Measurements from ENCODE around the gene GPC4.
"Not testable (repeated sequence)": the region's sequence is repeated elsewhere in the genome, so short reads cannot be mapped to it uniquely, and the experiment has no call there.

Gene GPC4

DNA sequence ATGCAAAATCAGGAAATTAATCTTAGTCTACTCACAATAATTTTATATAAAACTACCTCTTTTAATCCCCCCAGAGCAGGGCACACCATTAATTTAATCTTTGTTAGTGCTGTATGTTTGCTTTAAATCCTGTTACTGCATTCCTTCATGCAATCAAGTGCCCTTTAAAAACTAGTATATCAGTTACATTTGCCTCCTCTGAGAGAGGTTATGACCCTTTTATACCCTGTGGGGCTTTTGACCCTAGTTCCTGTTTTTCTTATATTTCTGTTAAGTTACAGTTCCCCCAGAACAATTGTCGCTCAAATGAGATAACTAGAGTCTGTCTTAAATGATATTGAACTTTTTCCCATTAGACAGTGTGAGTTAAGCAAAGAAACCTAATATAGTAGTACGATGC, 46.2 kb downstream of the GPC4 start:
- no peak for DNase-seq (ENCODE audit: low read depth in 4 of 4, low spot score in 1 of 4)

DNA sequence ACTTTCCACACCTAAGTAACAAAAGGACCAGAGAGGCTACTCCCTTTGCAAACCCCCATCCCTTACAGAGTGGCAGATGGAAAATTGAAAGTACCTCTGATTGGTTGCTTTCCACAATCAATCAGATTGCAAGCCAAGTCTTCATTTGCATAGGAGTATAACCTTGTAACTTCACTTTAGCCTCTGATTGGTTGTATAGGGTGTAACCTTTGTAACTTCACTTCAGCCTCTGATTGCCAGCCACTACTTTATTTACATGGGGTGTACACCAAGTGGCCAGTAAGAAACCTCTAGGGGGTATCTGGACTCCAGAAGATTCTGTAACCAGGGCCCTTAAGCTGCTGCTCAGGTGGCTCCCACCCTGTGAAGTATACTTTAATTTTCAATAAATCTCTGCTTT, 48.6 kb downstream of the GPC4 start:
- DNase-seq (ENCODE audit: low read depth in 4 of 4, low spot score in 1 of 4): no peak

DNA sequence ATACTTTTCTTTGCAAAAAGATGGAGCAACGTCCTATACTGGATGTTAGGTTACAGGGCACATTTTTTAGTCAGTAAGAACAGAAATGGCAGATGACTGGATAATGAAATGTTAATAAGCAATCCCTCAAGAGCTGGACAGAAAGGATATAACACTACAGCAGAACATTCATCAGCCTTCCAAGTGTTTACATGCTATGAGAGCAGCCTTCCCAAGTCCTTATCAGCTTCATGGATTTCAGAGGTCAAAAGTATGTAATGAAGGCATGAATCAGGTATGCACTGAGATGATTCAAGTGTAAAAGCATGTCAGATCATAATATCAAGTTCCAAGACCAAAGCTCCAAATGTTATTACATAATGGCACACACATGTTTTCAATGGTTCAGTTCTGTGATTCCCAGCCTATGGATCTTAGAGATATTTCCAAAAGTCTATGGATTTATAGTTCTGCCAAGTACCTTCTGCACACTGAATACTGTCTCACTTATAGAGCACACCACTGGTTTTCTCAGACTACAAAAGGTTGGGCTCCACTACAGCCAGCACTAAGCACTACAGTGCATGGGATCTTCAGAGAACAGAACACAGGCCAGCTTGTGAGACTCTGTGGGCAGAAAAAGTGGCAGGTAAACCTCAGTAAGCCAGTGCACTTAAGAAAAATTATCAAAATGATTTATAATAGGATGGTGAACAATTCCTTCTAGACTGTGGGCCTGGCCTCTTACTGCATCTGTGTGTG, 49.2 kb downstream of the GPC4 start:
- no peak for DNase-seq (ENCODE audit: low read depth in 4 of 4, low spot score in 1 of 4)

DNA sequence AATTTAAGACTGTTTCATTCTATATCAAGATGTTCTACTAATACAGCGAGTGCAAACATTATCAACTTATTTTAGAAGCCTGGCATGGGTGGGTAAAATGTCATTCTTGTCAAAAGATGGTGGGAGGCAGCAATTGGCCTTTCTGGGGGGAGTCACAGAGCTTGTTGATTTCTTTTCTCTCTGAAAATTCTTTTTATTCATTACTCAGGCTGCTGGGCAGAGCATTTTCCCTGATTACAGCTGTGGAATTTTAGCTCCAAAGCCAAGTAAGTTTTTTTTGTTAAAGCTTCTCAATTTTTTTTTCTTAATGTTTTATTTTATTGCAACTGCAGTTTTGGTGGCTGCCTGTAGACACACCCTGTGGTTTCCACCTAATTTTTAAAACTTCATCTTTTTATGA, 50.4 kb downstream of the GPC4 start:
- DNase-seq (ENCODE audit: low read depth in 4 of 4, low spot score in 1 of 4): no peak

DNA sequence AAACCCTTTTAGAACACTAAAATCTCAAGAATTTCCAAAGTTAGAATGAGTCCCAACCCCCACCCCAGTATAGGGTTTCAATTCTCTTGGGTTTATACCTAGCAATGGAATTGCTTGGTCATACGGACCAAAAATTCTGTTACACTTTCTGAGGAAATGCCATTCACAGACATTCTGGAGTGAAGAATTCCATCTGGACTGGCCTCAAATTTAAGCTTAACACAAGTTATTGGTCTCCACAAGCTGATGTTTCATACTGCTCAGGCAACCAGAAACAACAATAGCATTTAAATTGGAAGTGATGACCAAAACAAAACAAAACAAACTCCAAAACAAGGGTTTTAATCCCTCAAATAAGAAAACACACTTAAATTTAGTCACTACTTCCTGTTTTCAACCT, 51.1 kb downstream of the GPC4 start:
- no peak for DNase-seq (ENCODE audit: low read depth in 4 of 4, low spot score in 1 of 4)

DNA sequence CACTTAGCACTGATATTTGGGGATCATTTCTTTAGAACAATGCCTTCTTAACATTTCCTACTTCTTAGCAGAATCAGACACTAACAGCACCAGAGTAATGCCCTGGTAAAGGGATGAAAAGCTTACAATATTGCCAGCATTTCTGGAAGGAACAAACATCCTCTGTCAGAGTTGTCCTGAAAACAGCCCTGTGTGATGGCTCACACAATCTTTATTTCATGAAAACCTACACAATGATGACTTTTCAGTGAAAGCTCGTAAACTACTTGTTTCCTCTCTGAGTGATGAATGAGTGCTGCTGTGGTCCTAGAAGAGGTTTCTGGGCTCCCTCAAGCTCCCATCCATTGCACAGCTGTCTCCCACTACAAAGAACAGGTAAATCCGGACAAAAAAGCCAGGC, 52.8 kb downstream of the GPC4 start:
- DNase-seq (ENCODE audit: low read depth in 4 of 4, low spot score in 1 of 4): no peak

DNA sequence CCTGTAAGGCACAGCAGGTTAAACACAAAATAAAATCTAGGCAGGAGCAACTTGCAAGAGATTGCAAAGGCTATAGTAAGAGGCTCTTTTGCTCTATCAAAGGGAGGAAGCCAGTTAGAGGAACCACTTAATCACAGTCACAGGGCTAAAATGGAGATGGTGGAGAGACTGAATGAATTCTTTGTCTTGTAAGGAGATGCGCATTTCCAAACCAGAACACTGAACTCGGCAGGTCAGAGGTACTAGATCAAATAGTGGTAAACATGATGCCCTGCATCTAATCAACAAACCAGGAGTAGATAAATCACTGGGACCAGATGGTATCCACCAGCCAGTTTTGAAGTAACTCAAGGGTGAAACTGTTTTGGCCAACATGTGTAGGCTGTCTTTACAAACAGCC, 55.8 kb downstream of the GPC4 start:
- no peak for DNase-seq (ENCODE audit: low read depth in 4 of 4, low spot score in 1 of 4)

DNA sequence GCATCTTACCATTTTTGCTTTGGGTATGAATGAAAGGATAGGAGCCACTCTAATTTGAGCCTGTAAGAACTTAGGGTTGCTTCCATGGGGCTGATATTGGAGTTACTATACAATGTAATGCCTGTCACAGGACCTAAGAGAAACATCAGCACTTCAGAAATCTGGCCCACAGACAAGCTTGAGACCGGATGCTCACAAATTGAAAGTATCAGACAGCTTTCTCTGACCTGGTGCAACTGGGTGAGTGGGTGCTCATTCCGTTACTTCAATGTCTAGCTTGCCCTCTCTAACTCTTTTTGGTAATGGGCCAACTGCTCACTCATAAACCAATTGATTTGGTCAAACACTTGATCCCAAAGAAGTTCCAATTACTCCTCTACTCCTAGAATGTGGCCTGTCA, 62.1 kb downstream of the GPC4 start:
- no peak for DNase-seq (ENCODE audit: low read depth in 4 of 4, low spot score in 1 of 4)

DNA sequence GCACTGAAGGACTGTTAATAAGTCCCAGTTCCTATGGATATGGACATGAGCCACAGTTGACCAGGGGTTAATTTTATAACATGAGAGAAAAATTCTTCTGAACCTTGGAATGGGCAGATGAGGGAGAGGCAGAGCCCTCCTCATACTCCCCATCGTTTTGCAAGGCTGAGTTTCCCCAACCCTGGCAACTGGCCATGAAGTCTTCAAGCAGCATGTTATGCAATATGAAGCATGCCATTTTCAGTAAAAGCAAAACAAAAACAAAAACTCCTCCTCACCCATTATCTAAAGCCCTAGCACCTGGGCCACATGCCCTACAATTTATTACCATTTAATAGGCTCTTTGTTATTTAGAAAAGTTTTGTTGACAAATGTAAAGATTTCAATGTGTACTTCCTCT, 64.5 kb downstream of the GPC4 start:
- no peak for DNase-seq (ENCODE audit: low read depth in 4 of 4, low spot score in 1 of 4)

DNA sequence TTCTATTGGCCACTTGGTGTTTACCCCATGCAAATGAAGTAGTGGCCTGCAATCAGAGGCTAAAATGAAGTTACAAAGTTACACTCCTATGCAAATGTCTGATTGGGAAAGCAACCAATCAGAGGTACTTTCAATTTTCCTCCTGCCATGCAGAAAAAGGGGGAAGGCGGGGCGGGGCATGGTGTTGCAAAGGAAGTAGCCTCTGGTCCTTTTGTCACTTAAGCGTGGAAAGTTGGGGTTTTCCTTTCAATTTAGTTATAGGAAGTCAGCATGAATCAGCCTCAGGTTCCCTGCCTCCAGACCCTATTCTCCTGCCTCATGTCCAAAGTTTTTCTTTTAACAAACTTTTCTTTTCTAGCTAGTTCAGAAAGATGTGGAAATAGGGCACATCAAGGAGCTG, 69.3 kb downstream of the GPC4 start:
- DNase-seq (ENCODE audit: low read depth in 4 of 4, low spot score in 1 of 4): no peak

DNA sequence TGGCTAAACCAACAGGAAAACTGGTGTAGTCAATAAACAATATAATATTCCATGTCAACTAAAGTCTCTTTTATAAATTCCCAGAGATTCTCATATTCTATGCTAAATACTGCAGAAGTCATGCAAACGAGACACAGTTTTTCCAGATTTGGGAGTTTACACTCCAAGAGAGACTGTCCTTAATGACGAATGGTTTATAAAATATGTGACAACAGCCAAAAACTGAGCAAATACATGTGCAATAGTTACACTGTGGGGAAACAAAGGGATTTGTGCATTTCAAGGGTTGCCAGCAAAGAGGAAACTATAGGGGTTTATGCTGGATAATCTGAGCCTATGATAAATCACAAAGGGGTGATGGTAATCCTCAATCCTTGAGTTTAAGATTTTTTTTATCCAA, 75.7 kb downstream of the GPC4 start:
- DNase-seq (ENCODE audit: low read depth in 4 of 4, low spot score in 1 of 4): no peak

DNA sequence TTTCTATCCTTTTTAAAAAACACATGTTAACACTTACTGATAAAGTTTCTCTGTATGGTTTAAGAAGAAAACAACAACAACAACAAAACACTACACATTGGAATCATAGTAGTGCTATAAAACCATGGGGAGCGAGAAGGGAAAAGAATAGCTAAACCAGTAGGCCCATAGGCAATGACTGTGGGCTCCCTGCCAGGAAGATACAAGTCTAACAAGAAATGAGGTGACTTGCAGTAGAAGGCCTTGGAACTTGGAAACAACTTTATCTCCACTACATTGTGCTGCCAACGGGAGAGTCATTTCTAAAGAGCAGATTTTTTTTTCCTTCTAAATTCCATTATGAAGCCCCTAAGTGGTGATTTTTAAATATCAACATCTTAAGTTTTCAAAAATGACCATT, 78.0 kb downstream of the GPC4 start:
- DNase-seq (ENCODE audit: low read depth in 4 of 4, low spot score in 1 of 4): no peak

DNA sequence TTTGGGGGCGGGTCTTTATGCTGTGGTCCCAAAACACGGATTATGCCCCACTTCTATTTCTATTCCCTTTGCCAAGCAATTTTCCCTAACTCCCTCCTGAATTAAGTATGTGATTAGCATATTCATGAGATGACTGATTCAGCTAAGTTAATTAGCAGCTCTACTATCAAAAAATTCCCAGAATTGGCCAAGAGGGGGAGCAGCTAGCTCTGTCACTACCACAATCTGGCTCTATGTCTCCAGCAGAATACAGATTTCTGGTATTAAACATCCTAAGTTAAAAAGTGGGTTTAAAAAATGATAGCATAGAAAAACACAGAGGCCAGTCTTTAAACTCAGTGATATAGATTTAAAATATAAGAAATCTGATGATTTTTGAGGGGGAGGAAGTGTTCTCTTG, 80.3 kb downstream of the GPC4 start:
- no peak for DNase-seq (ENCODE audit: low read depth in 4 of 4, low spot score in 1 of 4)

DNA sequence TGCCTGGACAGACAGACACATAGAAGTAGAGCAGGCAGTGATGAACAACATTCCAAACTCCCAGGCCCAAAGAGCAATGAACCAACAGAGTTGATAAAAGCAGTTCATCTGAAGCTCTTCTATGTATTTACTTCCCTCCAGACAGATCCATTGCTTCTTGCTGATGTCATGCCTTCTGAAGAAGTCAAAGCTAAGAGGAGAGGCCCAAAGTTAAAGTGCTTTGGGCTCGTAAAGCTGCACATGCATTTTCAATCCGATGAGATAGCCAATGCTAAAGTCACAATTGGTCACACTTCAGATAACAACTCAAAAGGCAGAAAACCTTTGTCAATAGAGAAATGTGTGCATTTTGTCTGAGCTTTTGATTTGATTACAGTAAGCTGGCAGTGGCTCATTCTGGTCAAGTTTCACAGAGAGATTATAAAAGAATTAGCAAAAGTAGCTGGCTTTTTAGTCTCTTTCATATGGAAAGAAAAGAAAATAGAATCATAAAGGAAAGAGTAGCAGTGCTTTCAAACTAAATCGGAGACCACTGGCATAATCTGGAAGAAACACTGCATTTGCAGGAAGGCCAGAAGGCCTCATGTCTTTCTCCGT, 82.0 kb downstream of the GPC4 start:
- DNase-seq (ENCODE audit: low read depth in 4 of 4, low spot score in 1 of 4): no peak

DNA sequence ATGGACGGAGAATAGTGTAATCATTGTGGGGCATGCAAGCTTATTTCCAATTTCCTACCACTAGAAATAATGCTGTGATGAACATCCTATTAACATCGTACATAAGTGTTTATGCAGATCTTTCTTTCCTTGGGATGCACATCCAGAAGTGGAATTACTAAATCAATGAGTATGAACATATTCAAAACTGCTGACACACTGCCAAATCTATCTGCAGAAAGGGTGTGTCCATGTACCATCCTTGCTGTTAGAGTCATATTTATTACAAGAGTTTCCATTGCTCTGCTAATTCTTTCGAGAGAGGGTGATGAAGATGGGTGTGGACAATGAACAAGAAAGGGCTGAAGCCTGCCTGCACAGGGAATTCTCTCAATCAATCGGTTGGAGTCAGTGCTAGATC, 82.6 kb downstream of the GPC4 start:
- no peak for DNase-seq (ENCODE audit: low read depth in 4 of 4, low spot score in 1 of 4)

DNA sequence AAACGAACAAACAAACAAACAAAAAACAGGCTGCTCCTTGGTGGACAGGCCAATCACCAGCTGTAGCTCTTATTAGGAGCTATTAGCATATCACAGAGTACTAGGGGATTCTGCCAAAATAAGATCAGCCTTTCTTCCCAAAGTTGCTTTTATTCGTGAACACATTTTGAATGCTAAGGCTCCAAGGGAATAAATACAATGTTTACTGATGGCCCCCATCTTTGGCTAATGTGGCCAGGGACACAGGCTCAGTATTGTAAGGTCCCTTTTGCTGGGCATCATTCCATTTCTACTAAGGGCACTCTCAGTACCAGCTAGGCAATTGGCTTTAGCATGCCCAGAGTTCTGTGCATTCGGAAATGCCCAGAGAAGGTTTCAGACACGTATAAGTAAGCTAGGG, 84.3 kb downstream of the GPC4 start:
- no peak for DNase-seq (ENCODE audit: low read depth in 4 of 4, low spot score in 1 of 4)

DNA sequence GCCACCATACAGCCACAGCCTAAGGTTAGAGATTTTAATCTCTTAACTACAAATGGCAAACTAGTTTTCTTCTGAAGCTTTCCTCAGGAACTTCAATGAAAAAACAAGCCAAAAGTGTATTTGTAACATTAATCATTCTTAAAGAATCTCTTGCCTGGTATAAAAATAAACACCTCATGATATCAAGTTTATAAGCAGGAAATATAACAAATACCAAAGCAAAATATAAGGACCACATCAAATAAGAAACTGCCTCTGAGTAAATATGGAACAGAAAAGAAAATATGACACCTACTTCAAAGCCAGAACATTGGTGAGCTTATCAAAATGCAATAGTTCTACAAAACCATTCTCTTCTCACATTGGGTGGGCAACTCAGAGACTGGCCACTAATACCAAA, 89.9 kb downstream of the GPC4 start:
- no peak for DNase-seq (ENCODE audit: low read depth in 4 of 4, low spot score in 1 of 4)

DNA sequence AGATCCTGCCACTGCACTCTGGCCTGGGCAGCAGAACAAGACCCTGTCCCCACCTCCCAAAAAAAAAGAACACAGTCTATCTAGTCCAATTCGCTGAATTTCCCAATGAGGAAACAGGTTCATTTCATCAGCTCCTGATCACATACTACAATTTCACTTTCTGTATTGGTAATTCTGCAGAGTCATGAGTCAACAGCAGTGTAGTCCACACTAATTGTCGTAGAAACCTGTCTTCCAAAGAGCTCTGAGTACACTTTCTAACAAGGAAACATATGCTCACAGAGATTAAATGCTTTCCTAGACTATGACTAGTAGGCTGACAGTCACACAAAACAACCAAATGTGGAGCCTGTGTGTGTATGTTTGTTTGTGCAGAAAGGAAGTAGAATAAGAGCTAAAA, 91.9 kb downstream of the GPC4 start:
- no peak for DNase-seq (ENCODE audit: low read depth in 4 of 4, low spot score in 1 of 4)

DNA sequence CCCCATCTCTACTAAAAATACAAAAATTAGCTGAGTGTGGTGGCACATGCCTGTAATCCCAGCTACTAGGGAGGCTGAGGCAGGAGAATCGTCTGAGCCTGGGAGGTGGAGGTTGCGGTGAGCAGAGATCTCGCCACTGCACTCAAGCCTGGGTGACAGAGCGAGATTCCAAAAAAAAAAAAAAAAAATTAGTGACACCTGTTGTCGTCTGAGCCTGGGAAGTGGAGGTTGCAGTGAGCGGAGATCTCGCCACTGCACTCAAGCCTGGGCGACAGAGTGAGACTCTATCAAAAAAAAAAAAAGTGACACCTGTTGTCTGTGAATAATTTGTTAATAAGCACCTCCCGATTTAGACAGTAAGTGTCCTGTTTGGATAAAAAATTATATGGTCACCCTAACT, 93.0 kb downstream of the GPC4 start:
- not testable (repeated sequence) for DNase-seq (ENCODE audit: low read depth in 4 of 4, low spot score in 1 of 4)

DNA sequence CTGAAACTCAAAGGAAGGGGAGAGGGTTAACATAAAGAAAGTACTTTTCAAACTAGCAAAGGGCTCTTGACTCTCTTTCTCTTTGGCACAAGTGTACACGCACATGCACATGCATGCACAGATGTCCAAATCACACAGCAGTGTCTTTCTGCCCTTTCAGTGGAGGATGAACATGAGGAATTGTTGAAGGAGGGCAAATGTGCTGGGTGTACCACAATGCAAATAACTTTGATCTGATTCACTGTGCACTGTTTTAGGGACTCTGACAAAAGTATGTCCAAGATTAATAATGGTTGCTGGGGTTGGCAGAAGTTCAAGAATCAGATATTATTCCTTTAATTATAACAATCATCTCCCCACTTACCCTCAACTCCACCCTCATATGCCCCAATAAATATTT, 93.8 kb downstream of the GPC4 start:
- no peak for DNase-seq (ENCODE audit: low read depth in 4 of 4, low spot score in 1 of 4)

DNA sequence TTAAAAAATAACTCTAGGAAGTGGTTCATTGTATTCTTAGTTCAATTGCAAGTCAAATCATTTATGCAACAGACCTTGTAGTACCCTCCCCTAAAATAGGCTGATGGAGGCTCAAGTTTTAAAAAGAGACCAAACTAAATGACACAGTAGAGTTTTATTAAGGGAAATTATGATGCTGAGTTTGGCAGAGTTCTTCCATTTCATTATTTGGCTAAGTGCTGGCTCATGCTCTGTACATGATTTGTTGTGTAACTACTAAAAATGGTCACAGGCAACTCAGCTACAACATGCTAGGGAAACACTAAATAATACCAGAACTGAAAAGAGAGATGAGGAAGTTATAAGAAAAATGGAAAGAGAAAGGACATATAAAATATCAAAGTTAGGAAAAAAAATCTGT, 101.0 kb downstream of the GPC4 start:
- DNase-seq (ENCODE audit: low read depth in 4 of 4, low spot score in 1 of 4): no peak

DNA sequence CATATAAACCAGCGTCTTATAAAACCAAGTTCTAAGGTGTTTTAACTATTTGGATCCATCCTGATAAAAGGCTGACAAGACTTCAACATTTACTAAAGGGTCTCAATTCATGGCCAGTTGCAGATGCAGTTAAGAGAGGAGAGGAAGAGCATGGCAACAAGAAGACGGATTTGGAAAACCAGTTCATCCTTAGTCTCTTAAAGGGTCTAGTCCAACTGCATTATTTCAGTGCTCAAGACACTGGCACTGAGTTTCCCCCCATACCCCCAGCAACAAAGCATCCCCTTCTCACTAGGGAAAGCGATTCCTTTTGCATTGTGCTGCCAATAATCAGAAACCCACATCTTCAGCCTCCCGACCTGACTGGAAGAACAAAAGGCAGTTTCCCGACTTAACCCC, 106.8 kb downstream of the GPC4 start:
- DNase-seq (ENCODE audit: low read depth in 4 of 4, low spot score in 1 of 4): no peak

All from stimulated activated CD4-positive, alpha-beta T cell treated with anti-CD3 and anti-CD28 coated beads, Interleukin-1b, Interleukin-23, amount 100 ng/mL, for 24 hours (primary cell).